SK-N-SH treated with all-trans-retinoic acid at 6 μM for 48 hours (cell line): ENCODE measurements around the gene GRM5.

Experiments
- ATAC-seq: fragments of 200-7000 bp; cut with Tn5 transposase; 3 replicates; pipeline ENCODE4 v1.9.1; 2020; ENCODE audit warnings: mild to moderate bottlenecking, moderate library complexity
- ARNTL ChIP-seq: fragments of 450-650 bp; formaldehyde crosslinking; IDR thresholded peaks from 2 replicates; pipeline ENCODE4 v1.5.0; 2020; ENCODE audit warnings: low read depth, mild to moderate bottlenecking, moderate library complexity, borderline replicate concordance
- BACH2 ChIP-seq: fragments of 250-450 bp; sonication (Bioruptor Pico); IDR thresholded peaks from 2 replicates; pipeline ENCODE4 v1.9.0; 2021; ENCODE audit warnings: mild to moderate bottlenecking, borderline replicate concordance
- CREB5 ChIP-seq: fragments of 250-450 bp; sonication (Bioruptor Pico); IDR thresholded peaks from 2 replicates; pipeline ENCODE4 v1.5.1; 2020; ENCODE audit warnings: low read depth, mild to moderate bottlenecking, moderate library complexity
- CSDC2 ChIP-seq: fragments of 250-450 bp; sonication (Bioruptor Pico); IDR thresholded peaks from 2 replicates; pipeline ENCODE4 v1.5.0; 2020; ENCODE audit warnings: mild to moderate bottlenecking, moderate library complexity
- CSRNP3 ChIP-seq: fragments of 250-450 bp; sonication (Bioruptor Pico); IDR thresholded peaks from 2 replicates; pipeline ENCODE4 v1.5.1; 2021; ENCODE audit warnings: mild to moderate bottlenecking, moderate library complexity
- ESRRG ChIP-seq: fragments of 250-450 bp; sonication (Bioruptor Pico); IDR thresholded peaks from 2 replicates; pipeline ENCODE4 v1.6.1; 2021; ENCODE audit warnings: mild to moderate bottlenecking
- GLIS3 ChIP-seq: fragments of 250-450 bp; sonication (Bioruptor Pico); IDR thresholded peaks from 2 replicates; pipeline ENCODE4 v1.5.0; 2020; ENCODE audit warnings: mild to moderate bottlenecking, moderate library complexity
- ISL1 ChIP-seq: fragments of 250-450 bp; sonication (Bioruptor Pico); IDR thresholded peaks from 2 replicates; pipeline ENCODE4 v2.1.2; 2022; ENCODE audit warnings: mild to moderate bottlenecking, moderate library complexity
- OSR1 ChIP-seq: fragments of 250-450 bp; sonication (Bioruptor Pico); IDR thresholded peaks from 2 replicates; pipeline ENCODE4 v1.8.0; 2022; ENCODE audit warnings: moderate library complexity, mild to moderate bottlenecking, inconsistent platforms
- PATZ1 ChIP-seq: fragments of 250-450 bp; sonication (Bioruptor Pico); IDR thresholded peaks from 2 replicates; pipeline ENCODE4 v1.8.0; 2020; ENCODE audit warnings: mild to moderate bottlenecking, moderate library complexity, borderline replicate concordance
- POU6F1 ChIP-seq: fragments of 250-450 bp; sonication (Bioruptor Pico); IDR thresholded peaks from 2 replicates; pipeline ENCODE4 v1.8.0; 2021; ENCODE audit warnings: low read depth, mild to moderate bottlenecking, moderate library complexity, borderline replicate concordance
- PPARA ChIP-seq: fragments of 250-450 bp; sonication (Bioruptor Pico); IDR thresholded peaks from 2 replicates; pipeline ENCODE4 v1.5.0; 2020; ENCODE audit warnings: mild to moderate bottlenecking, borderline replicate concordance
- RARB ChIP-seq: fragments of 250-450 bp; sonication (Bioruptor Pico); IDR thresholded peaks from 2 replicates; pipeline ENCODE4 v1.8.0; 2021; ENCODE audit warnings: mild to moderate bottlenecking, moderate library complexity
- SNAI2 ChIP-seq: fragments of 250-450 bp; sonication (Bioruptor Pico); IDR thresholded peaks from 2 replicates; pipeline ENCODE4 v1.5.0; 2020; ENCODE audit warnings: mild to moderate bottlenecking, moderate library complexity
- TCF4 ChIP-seq: fragments of 250-450 bp; sonication (Bioruptor Pico); IDR thresholded peaks from 2 replicates; pipeline ENCODE4 v1.8.0; 2021; ENCODE audit warnings: mild to moderate bottlenecking, moderate library complexity, borderline replicate concordance
- TSHZ2 ChIP-seq: fragments of 250-450 bp; sonication (Bioruptor Pico); IDR thresholded peaks from 2 replicates; pipeline ENCODE4 v1.5.0; 2020; ENCODE audit warnings: mild to moderate bottlenecking, moderate library complexity
- ZC3H10 ChIP-seq: fragments of 250-450 bp; sonication (Bioruptor Pico); IDR thresholded peaks from 2 replicates; pipeline ENCODE4 v1.5.1; 2021; ENCODE audit warnings: mild to moderate bottlenecking, moderate library complexity

The GRM5 gene

GRCh38 chr11:88522624-88523385 lies 543.0 kb downstream of the GRM5 start:
- TF ChIP-seq GLIS3 (no peak), PATZ1 (no peak), SNAI2 (CRISPR knock-in tag) (no peak), TSHZ2 (CRISPR knock-in tag) (no peak), CSDC2 (CRISPR knock-in tag) (no peak), CREB5 (CRISPR knock-in tag) (no peak), OSR1 (CRISPR knock-in tag) (no peak), CSRNP3 (no peak), ARNTL (CRISPR knock-in tag) (no peak), POU6F1 (CRISPR knock-in tag) (no peak), RARB (CRISPR knock-in tag) (no peak)
- peak; percentile 70 for ATAC-seq

DNA sequence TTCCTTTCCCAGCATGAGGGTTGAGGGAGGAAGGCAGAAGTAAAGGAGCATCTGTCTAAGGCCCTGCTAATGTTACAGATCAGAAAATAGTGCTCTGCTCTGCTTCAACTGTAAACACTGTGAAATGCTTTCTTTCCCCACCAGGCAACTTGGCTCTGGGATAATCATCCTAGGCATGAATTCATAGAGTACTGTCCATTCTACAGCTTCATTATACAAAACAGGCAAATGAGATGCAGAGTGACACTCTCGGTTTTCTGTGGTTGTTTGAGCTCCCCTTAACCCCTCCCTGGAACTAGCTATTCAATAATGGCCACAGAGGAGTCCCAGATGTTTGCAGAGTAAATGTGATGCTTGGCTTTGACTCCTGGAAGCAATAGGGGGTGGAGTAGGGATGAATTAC lies 544.0 kb downstream of the GRM5 start:
- no peak for TF ChIP-seq PATZ1
- no peak for TF ChIP-seq ZC3H10 (CRISPR knock-in tag)
- no peak for TF ChIP-seq GLIS3
- TF ChIP-seq PPARA = no peak
- no peak for TF ChIP-seq CSDC2 (CRISPR knock-in tag)
- TF ChIP-seq ESRRG = no peak
- no peak for TF ChIP-seq TSHZ2 (CRISPR knock-in tag)
- no peak for TF ChIP-seq SNAI2 (CRISPR knock-in tag)
- TF ChIP-seq BACH2 (CRISPR knock-in tag) = no peak
- no peak for TF ChIP-seq TCF4
- no peak for TF ChIP-seq ISL1 (CRISPR knock-in tag)
- TF ChIP-seq, all 23 proteins: peak for 0
- ATAC-seq = peak; percentile 57
